GM19324 (cell line): ENCODE measurements around the gene BMP2K.

Experiments used
- ATAC-seq: cut with Tn5 transposase; IDR thresholded peaks from one replicate; pipeline ENCODE4 v1.9.1; 2021; ENCODE audit warnings: mild to moderate bottlenecking, moderate library complexity; ENCODE audit not compliant: unreplicated experiment, low FRiP score

The BMP2K gene

DNA sequence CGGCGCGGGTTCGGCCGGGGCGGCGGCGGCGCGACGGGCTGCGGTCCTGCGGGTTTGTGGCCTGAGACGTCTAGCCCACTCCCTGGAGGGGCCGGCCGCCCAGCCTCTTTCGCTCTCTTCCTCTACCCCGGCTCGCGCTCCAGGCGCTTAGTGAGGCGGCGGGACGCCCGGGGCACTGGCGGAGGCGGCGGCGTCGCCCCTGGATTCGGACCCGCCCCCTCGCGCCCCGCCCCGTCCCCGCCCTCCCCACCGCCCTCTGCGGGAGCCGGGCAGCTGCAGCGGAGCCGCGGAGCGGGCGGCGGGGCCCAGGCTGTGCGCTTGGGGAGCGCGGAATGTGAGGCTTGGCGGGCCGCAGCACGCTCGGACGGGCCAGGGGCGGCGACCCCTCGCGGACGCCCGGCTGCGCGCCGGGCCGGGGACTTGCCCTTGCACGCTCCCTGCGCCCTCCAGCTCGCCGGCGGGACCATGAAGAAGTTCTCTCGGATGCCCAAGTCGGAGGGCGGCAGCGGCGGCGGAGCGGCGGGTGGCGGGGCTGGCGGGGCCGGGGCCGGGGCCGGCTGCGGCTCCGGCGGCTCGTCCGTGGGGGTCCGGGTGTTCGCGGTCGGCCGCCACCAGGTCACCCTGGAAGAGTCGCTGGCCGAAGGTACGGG, at the start of gene BMP2K:
Gene BMP2K, plus strand, starts transcription at position 272 of the 650 bp plus-strand sequence. Its CDS starts 194 bp downstream, at position 466.
- peak; percentile 83 for ATAC-seq

DNA sequence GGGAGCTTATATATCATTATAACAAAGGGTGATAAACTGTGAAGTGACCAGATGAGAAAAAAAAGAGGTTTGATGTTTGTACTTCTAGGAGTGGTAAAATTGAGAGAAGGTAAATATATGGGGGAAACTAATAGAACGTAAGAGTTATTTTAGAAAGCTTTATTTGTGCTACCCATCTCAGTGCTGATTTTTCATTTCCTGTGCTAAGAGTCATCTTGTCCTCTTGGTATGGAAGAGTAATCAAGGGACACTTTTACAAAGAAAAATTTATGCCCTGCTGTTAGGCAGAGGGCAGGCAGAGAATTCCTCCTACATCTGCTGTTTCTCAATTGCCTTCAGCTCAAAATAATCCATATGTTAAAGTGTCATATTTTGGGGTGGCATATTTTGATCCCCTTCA, 49.6 kb upstream of the BMP2K start:
- no peak for ATAC-seq

DNA sequence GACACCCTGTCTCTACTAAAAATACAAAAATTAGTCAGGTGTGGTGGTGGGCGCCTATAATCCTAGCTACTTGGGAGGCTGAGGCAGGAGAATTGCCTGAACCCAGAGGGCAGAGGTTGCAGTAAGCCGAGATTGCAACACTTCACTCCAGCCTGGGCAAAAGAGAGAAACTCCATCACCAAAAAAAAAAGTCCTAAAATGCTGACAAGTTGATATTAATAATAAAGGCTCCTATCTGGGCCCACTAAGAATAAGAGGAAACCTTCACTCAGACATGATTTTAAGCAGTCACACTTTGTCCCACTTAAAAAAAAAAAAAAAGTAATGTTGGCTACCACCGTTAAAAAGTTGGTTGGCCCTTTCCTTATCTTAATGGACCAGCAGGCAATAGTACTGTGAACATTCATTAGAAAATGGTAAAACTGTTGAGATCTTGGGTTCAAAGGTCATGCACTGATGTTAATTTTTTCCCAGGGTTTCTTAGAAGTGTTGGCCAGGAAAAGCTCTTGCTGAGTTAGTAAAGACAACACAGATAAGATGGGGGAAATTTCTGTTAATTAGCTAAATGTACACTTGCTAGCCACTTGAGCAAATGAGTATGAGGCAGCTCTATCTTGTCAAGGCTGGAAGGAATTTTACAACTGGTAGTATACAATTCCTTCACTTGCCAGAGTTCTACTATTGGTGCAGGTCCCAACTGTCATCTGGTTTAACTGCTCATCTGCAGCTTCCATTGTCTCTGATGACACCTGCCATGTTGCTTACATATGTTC, 43.6 kb upstream of the BMP2K start:
- no peak for ATAC-seq

DNA sequence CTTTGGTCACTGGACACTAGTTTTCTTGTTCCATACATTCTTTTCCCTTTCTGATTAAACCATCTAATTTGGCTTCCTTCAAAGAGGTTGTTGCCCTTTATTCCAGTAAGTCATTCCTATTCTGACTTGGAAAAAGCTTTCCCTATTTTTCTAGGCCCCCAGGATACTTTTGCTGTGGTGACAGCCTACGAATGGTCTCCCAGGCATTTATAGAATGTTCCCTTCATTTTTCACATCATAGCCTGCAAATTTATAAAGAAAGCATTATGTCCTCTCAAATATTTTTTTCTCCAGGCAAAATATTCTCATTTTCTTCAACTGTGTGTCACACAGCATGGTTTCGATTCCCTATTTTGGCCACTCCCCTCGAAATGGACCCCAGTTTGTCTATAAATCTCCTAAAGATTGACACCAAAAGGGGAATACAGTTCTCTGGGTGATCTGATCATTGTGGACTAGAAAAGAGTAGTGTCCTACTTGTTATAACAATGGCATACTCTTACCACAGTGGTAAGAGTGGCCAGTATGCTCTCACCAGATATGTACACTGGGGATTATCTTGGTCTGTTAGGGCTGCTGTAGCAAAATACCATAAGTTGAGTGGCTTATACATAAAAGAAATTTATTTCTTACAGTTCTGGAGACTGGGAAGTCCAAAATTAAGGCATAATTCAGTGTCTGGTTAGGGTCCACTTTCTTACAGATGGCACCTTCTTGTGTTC, 41.5 kb upstream of the BMP2K start:
- no peak for ATAC-seq

DNA sequence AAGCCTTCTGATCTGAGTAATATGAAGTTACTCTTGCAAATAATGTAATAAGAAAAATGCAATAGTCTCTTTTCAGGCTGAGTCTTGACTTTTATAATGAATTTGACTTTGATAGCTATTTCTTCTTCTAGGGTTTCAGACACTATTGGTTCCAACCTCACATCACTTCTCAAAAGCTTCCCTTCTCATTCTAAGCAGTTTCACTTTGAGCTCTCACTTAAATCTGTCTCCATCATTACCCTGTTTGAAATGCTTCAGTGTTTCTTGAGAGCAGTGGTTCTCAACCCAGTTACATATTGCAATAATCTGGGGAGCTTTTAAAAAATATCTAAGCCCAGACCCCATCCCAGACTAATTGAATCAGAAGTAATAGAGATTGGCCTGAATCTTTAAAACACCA, 40.5 kb upstream of the BMP2K start:
- ATAC-seq, result no peak

DNA sequence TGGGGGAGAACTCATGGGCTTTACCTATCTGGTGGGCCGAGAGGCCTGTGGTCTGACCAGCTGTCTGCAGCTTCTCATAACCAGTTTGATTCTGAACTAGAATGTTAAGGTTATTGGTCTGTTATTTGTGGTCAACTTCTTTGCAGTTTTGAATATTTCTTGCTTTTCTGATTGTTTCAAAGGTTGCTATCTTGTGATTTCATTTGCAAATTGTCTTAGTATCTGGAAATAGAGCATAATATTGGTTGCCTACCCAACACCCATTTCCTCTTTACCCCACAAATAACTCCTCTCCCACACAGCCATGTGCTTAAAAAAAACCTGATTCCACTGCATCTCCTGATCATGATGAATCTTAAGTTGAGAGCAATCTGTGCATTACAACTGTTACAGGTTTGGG, 39.1 kb upstream of the BMP2K start:
- peak; percentile 54 for ATAC-seq

DNA sequence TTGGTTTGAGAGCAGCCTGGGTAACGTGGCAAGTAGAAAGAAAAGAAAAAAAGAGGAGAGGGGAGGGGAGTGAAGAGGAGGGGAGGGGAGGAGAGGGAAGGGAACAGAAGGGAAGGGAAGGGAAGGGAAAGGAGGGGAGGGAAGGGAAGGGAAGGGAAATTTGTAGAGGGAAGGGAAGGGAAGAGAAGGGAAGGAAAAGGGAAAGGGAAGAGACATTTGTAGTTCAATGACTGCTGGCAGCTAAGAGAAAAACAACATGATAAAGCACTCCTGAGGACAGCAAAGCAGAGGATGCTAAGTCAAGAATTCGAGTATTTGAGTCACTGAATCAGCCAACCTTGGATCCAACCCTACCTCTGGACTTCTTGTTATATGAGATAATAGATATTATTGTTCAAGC, 38.2 kb upstream of the BMP2K start:
- no peak for ATAC-seq

DNA sequence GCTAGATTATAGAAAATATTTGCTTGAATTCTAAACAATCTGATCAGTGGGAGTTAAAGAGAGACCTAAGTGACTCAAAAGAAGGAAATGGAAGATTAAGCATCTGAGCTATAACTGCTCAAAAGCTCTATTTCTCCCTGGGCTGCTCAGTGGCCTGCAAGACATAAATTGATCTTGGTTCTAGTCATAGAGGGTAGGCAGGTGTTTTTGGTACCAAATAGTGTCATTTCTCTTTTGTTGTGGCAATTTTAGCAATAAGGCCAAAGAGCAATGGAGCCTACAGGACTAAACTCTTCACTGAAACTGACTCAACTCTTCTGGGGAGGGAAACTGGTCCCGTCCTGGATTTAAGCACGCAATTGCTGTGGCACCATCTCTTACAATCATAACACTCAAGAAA, 33.9 kb upstream of the BMP2K start:
- no peak for ATAC-seq

DNA sequence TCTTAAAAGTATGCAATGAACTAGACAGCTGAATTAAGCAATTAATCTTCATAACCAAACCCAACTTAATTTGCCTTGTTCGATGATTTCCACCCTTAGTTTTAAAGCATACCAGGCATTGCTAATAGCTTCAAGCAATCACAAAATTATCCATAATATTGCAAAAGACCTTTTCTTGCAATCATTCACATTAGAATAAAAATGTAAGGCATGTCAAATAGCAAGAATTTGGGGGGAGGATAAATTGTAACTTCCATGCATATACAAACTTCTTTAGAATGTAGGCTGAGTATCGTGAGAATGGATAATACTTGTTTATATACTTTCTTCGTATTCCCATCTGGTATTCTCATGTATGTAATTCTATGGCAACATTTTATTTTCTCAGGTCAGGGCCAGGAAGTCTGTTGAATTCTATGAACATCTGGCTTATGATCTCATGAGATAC, 28.7 kb upstream of the BMP2K start:
- ATAC-seq, result no peak

DNA sequence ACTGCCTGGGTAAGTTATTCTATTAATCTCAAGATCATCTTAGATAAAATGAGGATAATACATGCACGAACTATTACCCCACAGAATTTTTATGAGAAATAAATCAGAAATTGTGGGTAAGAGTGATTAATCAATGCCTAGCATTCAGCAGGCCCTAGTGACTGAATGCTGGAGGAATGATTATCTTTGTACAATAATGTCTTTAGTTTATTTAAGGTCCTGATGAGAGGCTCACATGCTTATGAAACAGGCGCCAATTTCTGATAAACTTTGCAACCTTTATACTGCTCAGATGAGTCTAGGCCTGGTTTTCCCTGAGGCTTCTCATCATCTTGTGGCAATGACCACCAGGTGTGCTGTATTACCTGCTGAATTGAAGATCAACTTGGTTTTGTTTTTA, 27.8 kb upstream of the BMP2K start:
- no peak for ATAC-seq

DNA sequence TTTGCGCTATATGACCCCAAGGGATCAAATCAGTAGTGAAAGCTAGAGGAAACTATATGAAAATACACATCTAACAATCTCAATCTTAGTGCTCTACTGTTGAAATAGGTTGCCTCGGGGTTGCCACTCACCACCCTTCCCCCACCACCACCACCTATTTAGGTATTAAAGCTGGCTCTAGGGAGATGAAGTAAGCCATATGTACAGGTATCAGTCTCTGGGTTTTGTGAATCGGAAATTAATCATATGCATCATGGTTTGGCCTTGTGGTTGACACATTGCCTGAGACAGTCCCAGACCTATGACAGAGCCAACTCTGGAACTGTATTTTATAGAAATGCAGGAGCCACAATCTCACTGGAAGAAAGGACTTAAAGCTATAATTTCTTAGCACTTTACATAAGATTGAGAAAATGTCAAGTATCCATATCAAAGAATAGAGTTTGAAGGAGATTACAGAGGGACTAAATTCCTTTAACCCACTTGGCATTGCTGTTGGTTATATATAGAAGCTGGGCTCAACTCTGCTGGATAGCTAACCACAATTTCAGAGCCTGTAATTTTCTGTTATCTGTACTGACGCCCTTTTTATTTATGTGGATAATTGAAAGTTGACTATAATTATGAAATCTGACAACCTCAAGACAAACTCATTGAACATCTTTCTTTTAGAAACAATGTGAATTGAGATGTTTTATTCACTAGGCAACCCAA, 26.7 kb upstream of the BMP2K start:
- peak; percentile 31 for ATAC-seq

DNA sequence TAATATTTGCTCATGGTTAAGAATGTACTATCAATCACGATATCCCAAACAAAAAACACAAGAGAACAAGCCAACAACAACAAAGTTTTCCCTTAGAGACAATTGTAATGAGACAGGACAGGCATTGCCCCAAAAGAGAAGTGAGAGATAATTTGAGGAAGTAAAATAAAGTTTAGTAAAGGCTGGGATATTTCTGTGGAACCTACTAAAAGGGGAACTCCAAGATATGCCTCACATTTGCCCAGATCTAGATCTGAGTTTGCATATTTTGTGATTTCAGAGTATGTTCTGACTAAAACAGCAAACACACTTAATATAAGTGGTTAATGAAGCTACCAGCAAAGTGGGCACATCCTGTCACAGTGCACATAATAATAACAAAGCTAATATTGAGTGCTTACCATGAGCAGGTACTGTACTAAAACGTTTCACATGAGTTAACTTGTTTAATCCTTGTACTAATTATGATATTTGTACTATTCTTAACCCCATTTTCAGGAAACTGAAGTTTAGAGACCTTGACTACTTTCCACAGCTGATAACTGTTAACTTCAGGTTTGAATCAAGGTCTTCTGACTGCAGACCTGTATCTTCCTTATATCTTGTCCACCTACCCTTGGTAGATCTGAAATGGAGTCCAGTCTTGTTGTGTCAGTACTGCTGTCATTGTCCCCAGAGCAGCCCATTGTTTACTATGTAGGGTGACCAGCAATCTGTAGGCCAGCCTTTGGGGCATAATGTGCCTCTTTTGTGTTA, 26.0 kb upstream of the BMP2K start:
- peak; percentile 90 for ATAC-seq

DNA sequence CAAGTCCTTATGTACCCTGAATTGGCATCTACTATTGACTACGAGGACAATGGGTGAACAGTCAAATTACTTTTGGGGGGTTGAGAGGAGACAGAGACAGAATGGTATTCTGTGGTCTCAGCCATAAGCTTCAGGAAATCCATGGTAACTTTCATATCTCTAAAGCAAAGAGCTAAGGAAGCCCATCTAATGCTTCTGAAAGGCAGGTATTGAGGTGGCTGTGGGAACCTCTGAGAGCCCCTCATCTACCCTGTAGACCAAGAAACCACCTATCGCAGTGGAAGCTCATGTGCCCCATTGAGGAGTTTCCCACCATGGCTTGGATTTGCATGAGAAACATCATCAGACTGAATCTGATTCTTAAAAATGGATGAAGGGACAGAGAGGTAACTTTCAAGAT, 23.1 kb upstream of the BMP2K start:
- no peak for ATAC-seq

DNA sequence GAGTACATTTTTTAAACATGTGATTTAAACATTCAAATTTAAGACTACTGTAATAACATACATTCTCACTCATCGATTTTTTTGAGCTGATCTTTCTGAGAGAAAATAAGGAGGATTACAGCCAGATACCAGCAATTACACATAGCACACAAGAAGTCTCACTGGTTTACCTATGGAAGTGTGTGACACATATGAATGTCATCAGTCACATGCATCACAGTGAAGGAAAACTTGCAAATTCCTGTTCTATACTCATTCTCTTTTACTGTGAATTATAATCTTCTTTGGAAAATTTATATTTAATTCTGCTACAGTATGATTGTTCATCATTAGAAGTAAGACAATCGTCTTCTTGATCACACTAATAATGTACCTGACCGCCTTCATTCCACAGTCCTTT, 21.3 kb upstream of the BMP2K start:
- ATAC-seq, result no peak

DNA sequence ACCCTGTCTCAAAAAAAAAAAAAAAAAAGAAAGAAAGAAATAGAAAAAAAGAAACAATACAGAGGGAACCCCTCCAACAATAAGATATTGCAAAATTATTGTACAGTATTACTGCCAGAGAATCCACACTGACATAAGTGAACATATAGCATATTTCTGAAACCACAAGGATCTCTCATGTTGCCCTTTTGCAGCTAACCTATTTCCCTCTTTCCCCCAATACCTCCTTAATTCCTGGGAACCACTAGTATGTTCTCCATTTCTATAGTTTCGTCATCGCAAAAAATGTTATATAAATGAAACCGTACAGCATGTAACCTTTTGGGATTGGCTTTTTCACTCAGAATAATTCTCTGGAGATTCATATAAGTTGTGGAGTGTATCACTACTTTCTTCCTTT, 20.0 kb upstream of the BMP2K start:
- no peak for ATAC-seq

DNA sequence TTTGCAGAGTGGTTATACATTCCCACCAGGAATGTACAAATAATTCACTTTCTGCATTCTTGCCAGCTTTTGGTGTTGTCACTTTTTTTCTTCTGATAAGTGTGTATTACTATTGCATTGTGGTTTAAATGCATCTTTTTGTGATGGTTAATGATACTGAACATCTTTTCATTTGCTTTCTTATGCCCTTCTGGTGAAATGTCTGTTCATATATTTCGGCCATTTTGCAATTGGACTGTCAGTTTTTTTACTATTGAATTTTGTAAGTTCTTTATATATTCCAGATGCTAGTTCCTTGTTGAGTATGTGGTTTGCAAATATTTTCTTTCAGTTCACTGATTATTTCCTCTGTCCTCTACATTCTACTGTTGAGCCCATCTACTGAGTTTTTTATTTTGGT, 19.4 kb upstream of the BMP2K start:
- no peak for ATAC-seq

DNA sequence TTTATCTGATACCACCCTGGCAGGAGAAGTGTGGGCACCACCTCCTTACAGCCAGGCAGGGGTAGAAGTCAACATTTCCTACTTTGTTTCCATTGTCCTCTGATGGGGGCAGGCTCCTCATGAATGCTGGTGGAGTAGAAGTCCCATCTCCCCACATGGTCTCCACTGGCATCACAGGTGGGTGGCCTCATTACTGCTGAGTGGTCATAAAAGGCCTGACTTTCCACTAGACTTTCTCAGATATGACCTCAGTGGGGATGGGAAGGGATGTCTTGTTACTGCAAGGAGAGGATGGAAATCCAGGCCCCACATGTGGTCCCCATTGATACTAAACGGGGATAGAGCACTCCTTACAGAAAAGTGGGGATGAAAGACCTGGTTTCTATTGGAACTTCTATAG, 18.6 kb upstream of the BMP2K start:
- ATAC-seq, result no peak

DNA sequence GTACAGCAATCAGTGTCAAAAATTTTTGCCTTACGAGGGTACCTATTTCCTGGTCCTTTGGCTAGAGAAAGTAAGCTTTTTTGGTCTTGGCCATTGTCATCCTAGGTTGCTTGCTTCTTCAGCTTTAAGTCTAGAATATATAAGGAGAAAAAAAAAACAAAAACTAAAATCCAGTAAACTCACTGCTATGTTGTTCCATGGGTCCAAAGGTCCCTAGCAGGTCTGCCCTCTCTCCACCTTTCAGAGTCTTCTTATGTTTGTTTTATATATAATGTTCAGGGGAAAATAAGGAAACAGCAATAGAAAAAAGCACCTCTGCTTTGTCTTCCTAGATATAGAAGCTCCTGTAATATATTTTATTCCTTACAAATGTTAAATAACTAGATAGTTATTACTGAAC, 18.1 kb upstream of the BMP2K start:
- no peak for ATAC-seq

DNA sequence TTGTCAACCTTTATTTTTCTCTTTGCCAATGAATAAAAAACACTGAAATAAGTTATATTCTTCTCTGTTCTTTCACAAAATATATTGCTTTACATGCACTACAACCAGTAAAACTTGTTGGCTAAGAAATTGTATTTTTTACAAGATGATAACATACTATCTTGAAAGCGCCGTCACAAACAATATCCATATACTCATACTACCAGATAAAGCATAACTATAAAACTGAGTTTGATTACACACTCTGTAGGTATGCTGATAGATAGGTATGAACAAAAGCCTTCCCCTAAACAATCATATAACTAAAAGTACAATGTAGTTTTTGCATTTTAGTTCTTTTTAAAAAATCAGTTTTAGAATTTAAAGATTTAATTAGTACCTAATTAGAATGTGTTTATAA, 13.6 kb upstream of the BMP2K start:
- ATAC-seq, result no peak

DNA sequence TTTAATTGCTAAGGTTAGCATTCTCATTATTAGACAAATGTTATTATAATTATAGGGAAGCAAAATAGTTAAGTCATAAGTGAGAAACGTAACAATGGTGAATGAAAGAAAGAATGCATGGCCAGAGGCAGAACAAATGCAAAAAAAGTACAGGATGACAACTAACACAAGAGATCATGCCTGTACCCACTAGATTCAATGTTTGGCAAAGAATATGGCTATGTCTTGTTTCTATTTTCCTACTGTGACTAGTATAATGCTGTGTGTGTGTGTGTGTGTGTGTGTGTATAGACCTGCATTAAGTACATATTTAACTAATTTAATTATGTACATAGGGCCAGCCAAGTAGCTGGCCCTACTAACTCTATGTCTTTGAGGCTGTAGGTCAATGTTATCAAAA, 12.9 kb upstream of the BMP2K start:
- ATAC-seq, result no peak
